GM12864 (cell line): ENCODE data around the gene MKLN1.

Source experiments
- DNase-seq: peaks from one replicate; pipeline ENCODE4 v3.0.0-alpha.2; 2011; ENCODE audit warnings: low read depth
- H3K4me3 ChIP-seq: 2 replicates; pipeline ENCODE4 v1.5.1; 2011; ENCODE audit warnings: mild to moderate bottlenecking, low read depth, low read length, control low read depth
- CTCF ChIP-seq: IDR thresholded peaks from 2 replicates; pipeline ENCODE4 v1.5.1; 2011; ENCODE audit warnings: low read depth, mild to moderate bottlenecking, moderate library complexity, low read length, control low read depth, inconsistent platforms; ENCODE audit errors: missing control alignments

MKLN1 gene

GRCh38 chr7:131532570-131533091 is 205.0 kb downstream of the MKLN1 start:
- no peak overlapping the region for H3K4me3 ChIP-seq
- no peak for DNase-seq
- no peak for TF ChIP-seq CTCF

GRCh38 chr7:131533151-131533559 is 205.5 kb downstream of the MKLN1 start:
- no peak for TF ChIP-seq CTCF
- no peak for DNase-seq
- no peak overlapping the region for H3K4me3 ChIP-seq

GRCh38 chr7:131533566-131534561 is 206.2 kb downstream of the MKLN1 start:
- DNase-seq: no peak
- no peak overlapping the region for H3K4me3 ChIP-seq
- TF ChIP-seq CTCF: no peak

- TF ChIP-seq CTCF: no peak
- no peak for DNase-seq
- H3K4me3 ChIP-seq: no peak overlapping the region
These were observed 208.7 kb downstream of the MKLN1 start for GRCh38 chr7:131536361-131536849.

- no peak overlapping the region for H3K4me3 ChIP-seq
- no peak for TF ChIP-seq CTCF
- DNase-seq: no peak
These were observed 209.9 kb downstream of the MKLN1 start for GRCh38 chr7:131537571-131537978.

- TF ChIP-seq CTCF: no peak
- no peak for DNase-seq
- H3K4me3 ChIP-seq: no peak overlapping the region
These were observed 210.6 kb downstream of the MKLN1 start for GRCh38 chr7:131538071-131538812.
